HEK293 (cell line): ENCODE data around the gene ANKRD60.

Source experiments
- CTCF ChIA-PET: fragments of 350-600 bp; formaldehyde crosslinking; extraction: SDS; loops from one replicate; lab custom pipeline; 2021; ENCODE audit warnings: antibody characterized with exemption; lab: Yijun Ruan, JAX
- POLR2A ChIA-PET: fragments of 300-600 bp; formaldehyde crosslinking; extraction: SDS; loops from one replicate; lab custom pipeline; 2020; ENCODE audit warnings: antibody characterized with exemption, inconsistent platforms; lab: Yijun Ruan, JAX
- H3K27ac ChIP-seq: fragments of 200-500 bp; sonication (Bioruptor generic); 2 replicates; pipeline ENCODE4 v1.5.1; 2014; ENCODE audit warnings: low read depth, low read length, control low read depth, inconsistent platforms; ENCODE audit errors: extremely low read depth
- H3K36me3 ChIP-seq, 2 experiments: fragments of 200-500 bp in 1 of 2; sonication (Bioruptor generic) in 1 of 2; 1 replicate in 1 of 2; 2 replicates in 1 of 2; pipeline ENCODE4 v1.5.1; 2014 to 2017; ENCODE audit warnings: inconsistent platforms in 2 of 2, low read length in 2 of 2; ENCODE audit not compliant: control insufficient read depth in 2 of 2, insufficient read depth in 1 of 2
- H3K4me1 ChIP-seq: fragments of 200-500 bp; sonication (Bioruptor generic); 2 replicates; pipeline ENCODE4 v1.5.1; 2014; ENCODE audit warnings: mild to moderate bottlenecking, low read length, inconsistent platforms; ENCODE audit not compliant: control insufficient read depth, insufficient read depth
- H3K4me3 ChIP-seq: 2 replicates; pipeline ENCODE4 v1.5.1; 2011; ENCODE audit warnings: low read depth, mild to moderate bottlenecking, control low read depth, low read length, moderate library complexity
- H3K9me3 ChIP-seq: fragments of 200-500 bp; sonication (Bioruptor generic); 2 replicates; pipeline ENCODE4 v1.5.1; 2014; ENCODE audit warnings: low read depth, low read length, inconsistent platforms; ENCODE audit not compliant: control insufficient read depth, insufficient read depth
- HIC1 ChIP-seq: fragments of 450-650 bp; formaldehyde crosslinking; IDR thresholded peaks from 2 replicates; pipeline ENCODE4 v1.5.1; 2016; ENCODE audit warnings: missing biosample characterization, missing genetic modification characterization
- MEIS1 ChIP-seq: sonication (generic); formaldehyde crosslinking; IDR thresholded peaks from 2 replicates; pipeline ENCODE4 v1.8.1; 2022; ENCODE audit warnings: missing genetic modification reagents, mild to moderate bottlenecking, borderline replicate concordance
- PRDM4 ChIP-seq: fragments of 450-650 bp; formaldehyde crosslinking; IDR thresholded peaks from 2 replicates; pipeline ENCODE4 v1.5.1; 2017; ENCODE audit warnings: missing biosample characterization, missing genetic modification characterization
- TRIM28 ChIP-seq: IDR thresholded peaks from 2 replicates; pipeline ENCODE4 v1.6.1; 2011; ENCODE audit warnings: low read length, control low read depth, borderline replicate concordance
- ZBTB8A ChIP-seq: fragments of 450-650 bp; formaldehyde crosslinking; IDR thresholded peaks from 2 replicates; pipeline ENCODE4 v1.5.1; 2016; ENCODE audit warnings: missing biosample characterization, missing genetic modification characterization
- ZNF10 ChIP-seq: fragments of 450-650 bp; formaldehyde crosslinking; IDR thresholded peaks from 2 replicates; pipeline ENCODE4 v1.5.1; 2017; ENCODE audit warnings: missing biosample characterization, missing genetic modification characterization
- ZNF19 ChIP-seq: fragments of 450-650 bp; formaldehyde crosslinking; IDR thresholded peaks from 2 replicates; pipeline ENCODE4; 2016; ENCODE audit warnings: missing biosample characterization, missing genetic modification characterization, low read depth
- ZNF24 ChIP-seq: fragments of 450-650 bp; formaldehyde crosslinking; IDR thresholded peaks from 2 replicates; pipeline ENCODE4 v1.5.1; 2016; ENCODE audit warnings: missing biosample characterization, missing genetic modification characterization
- ZNF416 ChIP-seq: fragments of 450-650 bp; formaldehyde crosslinking; IDR thresholded peaks from 2 replicates; pipeline ENCODE4 v1.5.1; 2016; ENCODE audit warnings: missing biosample characterization, missing genetic modification characterization
- ZNF544 ChIP-seq: fragments of 450-650 bp; formaldehyde crosslinking; IDR thresholded peaks from 2 replicates; pipeline ENCODE4 v1.5.0; 2017; ENCODE audit warnings: missing biosample characterization, missing genetic modification characterization
- ZNF670 ChIP-seq: fragments of 450-650 bp; formaldehyde crosslinking; IDR thresholded peaks from 2 replicates; pipeline ENCODE4 v1.5.1; 2016; ENCODE audit warnings: missing biosample characterization, missing genetic modification characterization, low read depth
- ZNF707 ChIP-seq: fragments of 450-650 bp; formaldehyde crosslinking; IDR thresholded peaks from 2 replicates; pipeline ENCODE4 v1.5.1; 2016; ENCODE audit warnings: missing biosample characterization, missing genetic modification characterization
- ZXDB ChIP-seq: fragments of 450-650 bp; formaldehyde crosslinking; IDR thresholded peaks from 2 replicates; pipeline ENCODE4 v1.5.1; 2016; ENCODE audit warnings: missing biosample characterization, missing genetic modification characterization
- TF ChIP-seq, protein P1 (sequence below): fragments of 450-650 bp; formaldehyde crosslinking; IDR thresholded peaks from 2 replicates; pipeline ENCODE4 v1.5.1; 2017; ENCODE audit warnings: missing biosample characterization, mild to moderate bottlenecking, missing genetic modification characterization, moderate library complexity
- TF ChIP-seq, protein P2 (sequence below): fragments of 450-650 bp; formaldehyde crosslinking; IDR thresholded peaks from 2 replicates; pipeline ENCODE4; 2016; ENCODE audit warnings: missing biosample characterization, missing genetic modification characterization

ANKRD60 gene

GRCh38 chr20:58261660-58262059, 33.2 kb upstream of the ANKRD60 start:
- no peak for TF ChIP-seq ZNF416 (tag by site-specific recombination)
- no peak for TF ChIP-seq ZNF670 (tag by site-specific recombination)
- TF ChIP-seq ZNF24 (tag by site-specific recombination): no peak
- TF ChIP-seq MEIS1 (CRISPR knock-in tag): no peak
- TF ChIP-seq PRDM4 (tag by site-specific recombination): no peak
- no peak for TF ChIP-seq ZBTB8A (tag by site-specific recombination)
- TF ChIP-seq, protein P1, sequence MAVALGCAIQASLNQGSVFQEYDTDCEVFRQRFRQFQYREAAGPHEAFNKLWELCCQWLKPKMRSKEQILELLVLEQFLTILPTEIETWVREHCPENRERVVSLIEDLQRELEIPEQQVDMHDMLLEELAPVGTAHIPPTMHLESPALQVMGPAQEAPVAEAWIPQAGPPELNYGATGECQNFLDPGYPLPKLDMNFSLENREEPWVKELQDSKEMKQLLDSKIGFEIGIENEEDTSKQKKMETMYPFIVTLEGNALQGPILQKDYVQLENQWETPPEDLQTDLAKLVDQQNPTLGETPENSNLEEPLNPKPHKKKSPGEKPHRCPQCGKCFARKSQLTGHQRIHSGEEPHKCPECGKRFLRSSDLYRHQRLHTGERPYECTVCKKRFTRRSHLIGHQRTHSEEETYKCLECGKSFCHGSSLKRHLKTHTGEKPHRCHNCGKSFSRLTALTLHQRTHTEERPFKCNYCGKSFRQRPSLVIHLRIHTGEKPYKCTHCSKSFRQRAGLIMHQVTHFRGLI: no peak
- no peak for TF ChIP-seq ZNF544
- no peak for TF ChIP-seq ZNF707 (tag by site-specific recombination)
- no peak for TF ChIP-seq ZNF10 (tag by site-specific recombination)
- TF ChIP-seq, protein P2, sequence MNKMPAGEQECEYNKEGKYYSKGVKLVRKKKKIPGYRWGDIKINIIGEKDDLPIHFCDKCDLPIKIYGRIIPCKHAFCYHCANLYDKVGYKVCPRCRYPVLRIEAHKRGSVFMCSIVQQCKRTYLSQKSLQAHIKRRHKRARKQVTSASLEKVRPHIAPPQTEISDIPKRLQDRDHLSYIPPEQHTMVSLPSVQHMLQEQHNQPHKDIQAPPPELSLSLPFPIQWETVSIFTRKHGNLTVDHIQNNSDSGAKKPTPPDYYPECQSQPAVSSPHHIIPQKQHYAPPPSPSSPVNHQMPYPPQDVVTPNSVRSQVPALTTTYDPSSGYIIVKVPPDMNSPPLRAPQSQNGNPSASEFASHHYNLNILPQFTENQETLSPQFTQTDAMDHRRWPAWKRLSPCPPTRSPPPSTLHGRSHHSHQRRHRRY (tag by site-specific recombination): no peak
- TF ChIP-seq, all 188 proteins: peak for 0
- Histone ChIP-seq H3K4me3 (no peak overlapping the region), H3K4me1 (no peaks in the 10 kb centered on the region), H3K27ac (no peak overlapping the region), H3K9me3 (no peaks in the 10 kb centered on the region), H3K36me3 (peaks cover 0 to 35% of the 10 kb centered on the region in 2 experiments; a peak in 2 of 3 replicates)
- ChIA-PET POLR2A (interaction anchor here (0.9 kb wide), 1 partner anchor 127 kb away, joined by 3 read pairs; the partner anchor contains the start of gene VAPB), CTCF (interaction anchor here (0.5 kb wide), 1 partner anchor 19 kb away, joined by 3 read pairs; no protein-coding TSS in a partner anchor)

DNA sequence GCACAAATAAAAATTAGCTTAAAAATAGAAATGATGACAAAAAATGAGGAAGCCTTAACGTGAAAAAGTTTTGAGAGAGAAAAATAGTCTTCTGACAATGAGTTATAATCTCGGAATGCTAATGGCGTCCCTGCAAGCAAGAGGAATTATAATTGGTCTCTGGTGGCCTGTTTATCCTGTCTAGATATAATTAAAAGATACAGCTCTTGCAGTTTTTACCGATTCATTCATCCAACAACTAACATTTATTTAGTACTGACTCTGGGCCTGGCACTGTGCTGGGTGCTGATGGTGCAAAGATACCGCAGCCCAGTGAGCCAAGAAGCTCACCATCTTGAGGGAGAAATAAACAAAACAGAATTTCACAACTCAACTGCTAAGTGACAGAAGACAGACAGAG, 31.6 kb upstream of the ANKRD60 start:
- TF ChIP-seq ZNF19 (tag by site-specific recombination): no peak
- no peak for TF ChIP-seq TRIM28
- no peak for TF ChIP-seq HIC1 (tag by site-specific recombination)
- TF ChIP-seq ZXDB (tag by site-specific recombination): no peak
- Histone ChIP-seq H3K36me3 (peaks cover 0 to 20% of the 10 kb centered on the region in 2 experiments; a peak in 2 of 3 replicates), H3K27ac (no peak overlapping the region), H3K9me3 (no peaks in the 10 kb centered on the region), H3K4me3 (no peak overlapping the region), H3K4me1 (no peaks in the 10 kb centered on the region)
- CTCF ChIA-PET: interaction anchor here (0.9 to 1.3 kb wide), 2 partner anchors 22 to 187 kb away, joined by 3 to 4 read pairs; no protein-coding TSS in a partner anchor
- POLR2A ChIA-PET: no interaction called here
